OCI-LY3 (cell line): ENCODE data around the gene SLC45A3.

ENCODE experiments used
- EZH2phosphoT487 ChIP-seq: fragments of 200-600 bp; shearing (Covaris generic); IDR thresholded peaks from 2 replicates; pipeline ENCODE4 v1.6.1; 2018; ENCODE audit warnings: antibody characterized with exemption, mixed run types, low read depth
- TF ChIP-seq, protein P1 (sequence below): fragments of 200-600, 300-600 bp; sonication (generic); IDR thresholded peaks from 2 replicates; pipeline ENCODE4 v1.5.1; 2014; ENCODE audit warnings: antibody characterized with exemption, low read length, low read depth

DNA sequence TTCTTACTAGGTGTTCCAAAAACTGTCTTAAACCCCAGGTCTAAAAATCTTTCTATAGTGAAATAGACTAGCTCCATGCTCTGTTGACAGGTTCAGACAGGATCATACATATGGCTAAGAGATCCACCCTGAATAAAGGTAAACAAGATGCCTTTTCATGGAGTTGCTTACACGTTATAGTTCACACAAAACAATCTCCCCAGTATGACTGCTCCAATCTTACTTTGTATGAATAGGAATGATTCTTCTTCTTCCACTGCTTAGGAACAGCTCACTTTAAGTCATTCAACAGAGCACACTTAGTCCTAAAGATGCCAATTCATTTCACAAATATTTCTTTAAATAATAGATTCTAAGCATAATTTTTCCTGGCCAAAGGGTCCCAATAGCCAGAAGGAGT, 64.5 kb downstream of the SLC45A3 start:
- TF ChIP-seq, protein P1, sequence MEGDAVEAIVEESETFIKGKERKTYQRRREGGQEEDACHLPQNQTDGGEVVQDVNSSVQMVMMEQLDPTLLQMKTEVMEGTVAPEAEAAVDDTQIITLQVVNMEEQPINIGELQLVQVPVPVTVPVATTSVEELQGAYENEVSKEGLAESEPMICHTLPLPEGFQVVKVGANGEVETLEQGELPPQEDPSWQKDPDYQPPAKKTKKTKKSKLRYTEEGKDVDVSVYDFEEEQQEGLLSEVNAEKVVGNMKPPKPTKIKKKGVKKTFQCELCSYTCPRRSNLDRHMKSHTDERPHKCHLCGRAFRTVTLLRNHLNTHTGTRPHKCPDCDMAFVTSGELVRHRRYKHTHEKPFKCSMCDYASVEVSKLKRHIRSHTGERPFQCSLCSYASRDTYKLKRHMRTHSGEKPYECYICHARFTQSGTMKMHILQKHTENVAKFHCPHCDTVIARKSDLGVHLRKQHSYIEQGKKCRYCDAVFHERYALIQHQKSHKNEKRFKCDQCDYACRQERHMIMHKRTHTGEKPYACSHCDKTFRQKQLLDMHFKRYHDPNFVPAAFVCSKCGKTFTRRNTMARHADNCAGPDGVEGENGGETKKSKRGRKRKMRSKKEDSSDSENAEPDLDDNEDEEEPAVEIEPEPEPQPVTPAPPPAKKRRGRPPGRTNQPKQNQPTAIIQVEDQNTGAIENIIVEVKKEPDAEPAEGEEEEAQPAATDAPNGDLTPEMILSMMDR = no peak
- TF ChIP-seq EZH2phosphoT487 = no peak
